Activated T-helper 17 cell treated with anti-CD3 and anti-CD28 coated beads, Interleukin-2, amount 50 U/mL, for 72 hours (primary cell): Measurements from ENCODE around the gene FRRS1L. TPM values are rescaled to one million over a fixed set of nuclear protein-coding genes. Genes with fewer than 3 reads are reported as not detected.

Experiments
- ATAC-seq: fragments of 150-1000 bp; cut with Tn5 transposase; replicated peaks from 2 replicates; pipeline ENCODE4 v1.10.0; 2021; ENCODE audit warnings: mild to moderate bottlenecking, moderate library complexity
- H3K27ac Mint-ChIP-seq: one replicate; pipeline ENCODE4 v1.8.0; 2022; ENCODE audit warnings: mixed read lengths
- H3K27me3 Mint-ChIP-seq: one replicate; pipeline ENCODE4 v1.8.0; 2022; ENCODE audit warnings: mixed read lengths
- H3K36me3 Mint-ChIP-seq: one replicate; pipeline ENCODE4 v1.8.0; 2022; ENCODE audit warnings: low read depth, mild to moderate bottlenecking, mixed read lengths
- H3K4me1 Mint-ChIP-seq: one replicate; pipeline ENCODE4 v1.8.0; 2022; ENCODE audit warnings: mixed read lengths
- H3K4me3 Mint-ChIP-seq: one replicate; pipeline ENCODE4 v1.8.0; 2022; ENCODE audit warnings: mild to moderate bottlenecking, mixed read lengths
- H3K9me3 Mint-ChIP-seq: one replicate; pipeline ENCODE4 v1.8.0; 2022; ENCODE audit warnings: mixed read lengths
- total RNA-seq, 2 donors: library from RNA; stranded (reverse); gene quantifications; one replicate each; pipeline ENCODE4 v1.2.3, GENCODE V29; 2022

Gene FRRS1L
- total RNA-seq, 2 donors from 2014 or later = not detected

- Mint-ChIP-seq H3K4me3 (peak overlapping the region; percentile 26), H3K27ac (peak overlapping the region; percentile 56), H3K27me3 (no peaks in the 10 kb centered on the region), H3K36me3 (peaks cover 77% of the 10 kb centered on the region), H3K4me1 (peaks cover 32% of the 10 kb centered on the region), H3K9me3 (no peaks in the 10 kb centered on the region)
- no peak for ATAC-seq
Observed at GRCh38 chr9:109092587-109092986, 74.5 kb downstream of the FRRS1L start.

GRCh38 chr9:109092051-109092580 is 74.9 kb downstream of the FRRS1L start:
- no peaks in the 10 kb centered on the region for H3K9me3 Mint-ChIP-seq
- H3K36me3 Mint-ChIP-seq = peaks cover 82% of the 10 kb centered on the region
- ATAC-seq = peak; percentile 94
- H3K27me3 Mint-ChIP-seq = no peaks in the 10 kb centered on the region
- peak overlapping the region; percentile 26 for H3K4me3 Mint-ChIP-seq
- H3K4me1 Mint-ChIP-seq = peaks cover 30% of the 10 kb centered on the region
- H3K27ac Mint-ChIP-seq = peak overlapping the region; percentile 56

- Mint-ChIP-seq H3K4me1 (peaks cover 14% of the 10 kb centered on the region), H3K27ac (no peak overlapping the region), H3K9me3 (no peaks in the 10 kb centered on the region), H3K27me3 (no peaks in the 10 kb centered on the region), H3K36me3 (peaks cover 99% of the 10 kb centered on the region), H3K4me3 (no peak overlapping the region)
- no peak for ATAC-seq
Observed at GRCh38 chr9:109088221-109088620, 78.8 kb downstream of the FRRS1L start.

- ATAC-seq = no peak
- no peak overlapping the region for H3K27ac Mint-ChIP-seq
- H3K36me3 Mint-ChIP-seq = peaks cover 99% of the 10 kb centered on the region
- H3K4me3 Mint-ChIP-seq = no peak overlapping the region
- H3K27me3 Mint-ChIP-seq = no peaks in the 10 kb centered on the region
- peaks cover 14% of the 10 kb centered on the region for H3K4me1 Mint-ChIP-seq
- no peaks in the 10 kb centered on the region for H3K9me3 Mint-ChIP-seq
Observed at GRCh38 chr9:109087795-109088194, 79.3 kb downstream of the FRRS1L start.

GRCh38 chr9:109086221-109086620 is 80.8 kb downstream of the FRRS1L start:
- H3K36me3 Mint-ChIP-seq = peaks cover 97% of the 10 kb centered on the region
- H3K9me3 Mint-ChIP-seq = no peaks in the 10 kb centered on the region
- no peak overlapping the region for H3K27ac Mint-ChIP-seq
- H3K4me1 Mint-ChIP-seq = peaks cover 4% of the 10 kb centered on the region
- H3K4me3 Mint-ChIP-seq = no peak overlapping the region
- no peak for ATAC-seq
- H3K27me3 Mint-ChIP-seq = no peaks in the 10 kb centered on the region

- Mint-ChIP-seq H3K4me1 (peaks cover 4% of the 10 kb centered on the region), H3K4me3 (no peak overlapping the region), H3K27me3 (no peaks in the 10 kb centered on the region), H3K36me3 (peaks cover 97% of the 10 kb centered on the region), H3K9me3 (no peaks in the 10 kb centered on the region), H3K27ac (no peak overlapping the region)
- no peak for ATAC-seq
Observed at GRCh38 chr9:109085510-109085909, 81.5 kb downstream of the FRRS1L start.

GRCh38 chr9:109083813-109084405 is 83.1 kb downstream of the FRRS1L start:
- Mint-ChIP-seq H3K4me1 (peaks cover 4% of the 10 kb centered on the region), H3K36me3 (peaks cover 98% of the 10 kb centered on the region), H3K27me3 (no peaks in the 10 kb centered on the region), H3K4me3 (no peak overlapping the region), H3K27ac (no peak overlapping the region), H3K9me3 (no peaks in the 10 kb centered on the region)
- ATAC-seq = no peak

- ATAC-seq = no peak
- Mint-ChIP-seq H3K4me3 (no peak overlapping the region), H3K27ac (no peak overlapping the region), H3K27me3 (no peaks in the 10 kb centered on the region), H3K9me3 (no peaks in the 10 kb centered on the region), H3K36me3 (peaks cover 98% of the 10 kb centered on the region), H3K4me1 (peaks cover 4% of the 10 kb centered on the region)
Observed at GRCh38 chr9:109083141-109083540, 83.9 kb downstream of the FRRS1L start.

- no peak overlapping the region for H3K4me3 Mint-ChIP-seq
- H3K36me3 Mint-ChIP-seq = peaks cover 95% of the 10 kb centered on the region
- ATAC-seq = no peak
- H3K9me3 Mint-ChIP-seq = no peaks in the 10 kb centered on the region
- H3K27ac Mint-ChIP-seq = no peak overlapping the region
- peaks cover 4% of the 10 kb centered on the region for H3K4me1 Mint-ChIP-seq
- H3K27me3 Mint-ChIP-seq = no peaks in the 10 kb centered on the region
Observed at GRCh38 chr9:109082091-109082620, 84.9 kb downstream of the FRRS1L start.

Other genes with a start within 250 kb of the FRRS1L start
- 10 to 100 TPM; 19.7 to 30.1 TPM for gene ELP1, start 233.1 kb downstream of the FRRS1L start, total RNA-seq
- 10 to 100 TPM; 11.6 to 14.8 TPM for gene ABITRAM, start 232.8 kb downstream of the FRRS1L start, total RNA-seq
- gene CTNNAL1, start 153.8 kb downstream of the FRRS1L start, total RNA-seq = 10 to 100 TPM; 24.4 to 25.7 TPM
- 10 to 100 TPM; 19.3 to 22.3 TPM for gene TMEM245, start 47.3 kb downstream of the FRRS1L start, total RNA-seq
- under 1 TPM; 0.06 to 0.77 TPM for gene EPB41L4B, start 153.8 kb upstream of the FRRS1L start, total RNA-seq